AG04450 (cell line): ENCODE results near the gene FBXO28. TPM values are rescaled to one million over a fixed set of nuclear protein-coding genes. Genes with fewer than 3 reads are reported as not detected.

Experiments
- CTCF ChIA-PET: fragments of 300-600, 350-600 bp; formaldehyde crosslinking; extraction: SDS; loops from one replicate; lab custom pipeline; 2022; ENCODE audit warnings: antibody characterized with exemption, inconsistent platforms; lab: Charles Lee
- POLR2A ChIA-PET: fragments of 350-600 bp; formaldehyde crosslinking; extraction: SDS; loops from one replicate; lab custom pipeline; 2021; ENCODE audit warnings: antibody characterized with exemption, inconsistent platforms; lab: Yijun Ruan, JAX
- DNase-seq: peaks from one replicate; pipeline ENCODE4 v3.0.0-alpha.2; 2011; ENCODE audit warnings: low read depth, low spot score
- H3K27ac ChIP-seq: one replicate; pipeline ENCODE4 v1.5.1; 2012; ENCODE audit warnings: low read depth, low read length, control low read depth
- H3K27me3 ChIP-seq: one replicate; pipeline ENCODE4 v1.6.0; 2012; ENCODE audit warnings: low read length; ENCODE audit not compliant: control insufficient read depth, insufficient read depth
- H3K4me3 ChIP-seq: 2 replicates; pipeline ENCODE4 v1.5.1; 2011; ENCODE audit warnings: mild to moderate bottlenecking, low read depth, low read length, control low read depth
- H3K9me3 ChIP-seq: 2 replicates; pipeline ENCODE4 v1.5.1; 2012; ENCODE audit warnings: low read length; ENCODE audit not compliant: control insufficient read depth, insufficient read depth
- CTCF ChIP-seq: IDR thresholded peaks from 2 replicates; pipeline ENCODE4 v1.5.1; 2011; ENCODE audit warnings: low read depth, low read length, control low read depth, inconsistent platforms
- polyA plus RNA-seq: library from polyadenylated mRNA; depleted of rRNA; stranded (reverse); fragments of >200 nt; gene quantifications from 2 replicates; pipeline ENCODE4 v1.2.3, GENCODE V29; 2011; rRNA removed
- small RNA-seq: library from RNA; depleted of rRNA; stranded (forward); fragments of <200 nt; gene quantifications from one replicate; pipeline ENCODE3, GENCODE V24; 2012; ENCODE audit warnings: low read depth; ENCODE audit not compliant: insufficient read length

Gene FBXO28
- polyA plus RNA-seq, 1 experiment, result 27.2 TPM

- Histone ChIP-seq H3K27me3 (no peaks in the 10 kb centered on the region), H3K9me3 (no peaks in the 10 kb centered on the region), H3K4me3 (no peak overlapping the region), H3K27ac (no peak overlapping the region)
- ChIA-PET CTCF (no interaction called here), POLR2A (no interaction called here)
- DNase-seq, result peak; percentile 66
- TF ChIP-seq CTCF, result no peak
Measured at GRCh38 chr1:224211206-224211962, 97.5 kb downstream of the FBXO28 start.

Small RNA genes lying within 50 kb of the gene (small RNA-seq; reads per million reads assigned to genes)
- not detected for gene AC092809.3
- not detected for gene RF00139
- not detected for gene RN7SKP49

Other genes with a start within 250 kb of the FBXO28 start
- 144 and 193 TPM in 2 replicates for gene DEGS1, start 69.1 kb downstream of the FBXO28 start, polyA plus RNA-seq
- gene NVL, start 216.1 kb downstream of the FBXO28 start, polyA plus RNA-seq, result 14.6 and 18.8 TPM in 2 replicates
- gene CNIH4, start 242.8 kb downstream of the FBXO28 start, polyA plus RNA-seq, result 39.8 and 53.7 TPM in 2 replicates